Activated naive CD8-positive, alpha-beta T cell (primary cell): ENCODE results near the gene FGD3.

Source experiments
- H3K27ac Mint-ChIP-seq: one replicate; pipeline ENCODE4 v1.8.0; 2021; ENCODE audit warnings: mixed read lengths
- H3K27me3 Mint-ChIP-seq: one replicate; pipeline ENCODE4 v1.8.0; 2021; ENCODE audit warnings: mixed read lengths
- H3K36me3 Mint-ChIP-seq: one replicate; pipeline ENCODE4 v1.8.0; 2021; ENCODE audit warnings: mixed read lengths
- H3K4me1 Mint-ChIP-seq: one replicate; pipeline ENCODE4 v1.8.0; 2021; ENCODE audit warnings: low read depth, mixed read lengths
- H3K4me3 Mint-ChIP-seq: one replicate; pipeline ENCODE4 v1.8.0; 2021; ENCODE audit warnings: mild to moderate bottlenecking, mixed read lengths
- H3K9me3 Mint-ChIP-seq: one replicate; pipeline ENCODE4 v1.8.0; 2021; ENCODE audit warnings: low read depth, mixed read lengths

Gene FGD3

GRCh38 chr9:92965759-92966517 is 18.6 kb downstream of the FGD3 start:
- peak overlapping the region; percentile 99 for H3K4me3 Mint-ChIP-seq
- no peaks in the 10 kb centered on the region for H3K27me3 Mint-ChIP-seq
- no peaks in the 10 kb centered on the region for H3K9me3 Mint-ChIP-seq
- H3K4me1 Mint-ChIP-seq, result peaks cover 70% of the 10 kb centered on the region
- peaks cover 8% of the 10 kb centered on the region for H3K36me3 Mint-ChIP-seq
- peak overlapping the region; percentile 100 for H3K27ac Mint-ChIP-seq

- H3K4me3 Mint-ChIP-seq, result peak overlapping the region; percentile 99
- no peaks in the 10 kb centered on the region for H3K9me3 Mint-ChIP-seq
- peaks cover 9% of the 10 kb centered on the region for H3K36me3 Mint-ChIP-seq
- H3K4me1 Mint-ChIP-seq, result peaks cover 70% of the 10 kb centered on the region
- peak overlapping the region; percentile 100 for H3K27ac Mint-ChIP-seq
- H3K27me3 Mint-ChIP-seq, result no peaks in the 10 kb centered on the region
Measured at GRCh38 chr9:92966518-92966800, 19.1 kb downstream of the FGD3 start.

- H3K9me3 Mint-ChIP-seq, result no peaks in the 10 kb centered on the region
- peak overlapping the region; percentile 100 for H3K27ac Mint-ChIP-seq
- H3K27me3 Mint-ChIP-seq, result no peaks in the 10 kb centered on the region
- peaks cover 2% of the 10 kb centered on the region for H3K36me3 Mint-ChIP-seq
- H3K4me1 Mint-ChIP-seq, result peaks cover 75% of the 10 kb centered on the region
- peak overlapping the region; percentile 99 for H3K4me3 Mint-ChIP-seq
Measured at GRCh38 chr9:92968081-92968480, 20.8 kb downstream of the FGD3 start.

- Mint-ChIP-seq H3K4me3 (peak overlapping the region; percentile 99), H3K36me3 (peaks cover 4% of the 10 kb centered on the region), H3K27ac (peak overlapping the region; percentile 100), H3K27me3 (no peaks in the 10 kb centered on the region), H3K4me1 (peaks cover 80% of the 10 kb centered on the region), H3K9me3 (no peaks in the 10 kb centered on the region)
Measured at GRCh38 chr9:92969516-92970466, 22.5 kb downstream of the FGD3 start.

GRCh38 chr9:92970467-92970923 is 23.2 kb downstream of the FGD3 start:
- Mint-ChIP-seq H3K4me1 (peaks cover 86% of the 10 kb centered on the region), H3K27ac (peak overlapping the region; percentile 100), H3K36me3 (peaks cover 4% of the 10 kb centered on the region), H3K9me3 (no peaks in the 10 kb centered on the region), H3K27me3 (no peaks in the 10 kb centered on the region), H3K4me3 (peak overlapping the region; percentile 99)

GRCh38 chr9:92971121-92971520 is 23.8 kb downstream of the FGD3 start:
- Mint-ChIP-seq H3K4me3 (peak overlapping the region; percentile 99), H3K27ac (peak overlapping the region; percentile 100), H3K9me3 (no peaks in the 10 kb centered on the region), H3K4me1 (peaks cover 90% of the 10 kb centered on the region), H3K36me3 (peaks cover 4% of the 10 kb centered on the region), H3K27me3 (no peaks in the 10 kb centered on the region)

GRCh38 chr9:92971776-92972175 is 24.5 kb downstream of the FGD3 start:
- Mint-ChIP-seq H3K4me1 (peaks cover 92% of the 10 kb centered on the region), H3K27ac (peak overlapping the region; percentile 91), H3K36me3 (peaks cover 4% of the 10 kb centered on the region), H3K27me3 (no peaks in the 10 kb centered on the region), H3K4me3 (peak overlapping the region; percentile 79), H3K9me3 (no peaks in the 10 kb centered on the region)

GRCh38 chr9:92973700-92974099 is 26.4 kb downstream of the FGD3 start:
- peaks cover 91% of the 10 kb centered on the region for H3K4me1 Mint-ChIP-seq
- H3K4me3 Mint-ChIP-seq, result peak overlapping the region; percentile 50
- H3K27ac Mint-ChIP-seq, result peak overlapping the region; percentile 91
- H3K36me3 Mint-ChIP-seq, result peaks cover 12% of the 10 kb centered on the region
- no peaks in the 10 kb centered on the region for H3K9me3 Mint-ChIP-seq
- no peaks in the 10 kb centered on the region for H3K27me3 Mint-ChIP-seq

GRCh38 chr9:92974161-92974661 is 26.9 kb downstream of the FGD3 start:
- H3K9me3 Mint-ChIP-seq, result no peaks in the 10 kb centered on the region
- H3K36me3 Mint-ChIP-seq, result peaks cover 12% of the 10 kb centered on the region
- peak overlapping the region; percentile 91 for H3K27ac Mint-ChIP-seq
- no peaks in the 10 kb centered on the region for H3K27me3 Mint-ChIP-seq
- peak overlapping the region; percentile 50 for H3K4me3 Mint-ChIP-seq
- peaks cover 91% of the 10 kb centered on the region for H3K4me1 Mint-ChIP-seq

- no peaks in the 10 kb centered on the region for H3K27me3 Mint-ChIP-seq
- peaks cover 12% of the 10 kb centered on the region for H3K36me3 Mint-ChIP-seq
- H3K9me3 Mint-ChIP-seq, result no peaks in the 10 kb centered on the region
- peak overlapping the region; percentile 36 for H3K4me3 Mint-ChIP-seq
- peaks cover 90% of the 10 kb centered on the region for H3K4me1 Mint-ChIP-seq
- H3K27ac Mint-ChIP-seq, result peak overlapping the region; percentile 91
Measured at GRCh38 chr9:92974761-92975755, 27.7 kb downstream of the FGD3 start.

- Mint-ChIP-seq H3K36me3 (peaks cover 10% of the 10 kb centered on the region), H3K9me3 (no peaks in the 10 kb centered on the region), H3K4me1 (peaks cover 89% of the 10 kb centered on the region), H3K27ac (peak overlapping the region; percentile 89), H3K4me3 (no peak overlapping the region), H3K27me3 (no peaks in the 10 kb centered on the region)
Measured at GRCh38 chr9:92976431-92976830, 29.1 kb downstream of the FGD3 start.

- H3K36me3 Mint-ChIP-seq, result peaks cover 15% of the 10 kb centered on the region
- no peaks in the 10 kb centered on the region for H3K27me3 Mint-ChIP-seq
- H3K4me3 Mint-ChIP-seq, result peak overlapping the region; percentile 42
- H3K9me3 Mint-ChIP-seq, result no peaks in the 10 kb centered on the region
- peak overlapping the region; percentile 89 for H3K27ac Mint-ChIP-seq
- H3K4me1 Mint-ChIP-seq, result peaks cover 90% of the 10 kb centered on the region
Measured at GRCh38 chr9:92977279-92977678, 30.0 kb downstream of the FGD3 start.

GRCh38 chr9:92978345-92978875 is 31.1 kb downstream of the FGD3 start:
- H3K27me3 Mint-ChIP-seq, result no peaks in the 10 kb centered on the region
- peaks cover 16% of the 10 kb centered on the region for H3K36me3 Mint-ChIP-seq
- H3K4me1 Mint-ChIP-seq, result peaks cover 84% of the 10 kb centered on the region
- peak overlapping the region; percentile 56 for H3K4me3 Mint-ChIP-seq
- no peaks in the 10 kb centered on the region for H3K9me3 Mint-ChIP-seq
- H3K27ac Mint-ChIP-seq, result peak overlapping the region; percentile 89
